HG03045 (cell line): ENCODE measurements around the gene TENM4.

Experiments
- ATAC-seq: cut with Tn5 transposase; IDR thresholded peaks from one replicate; pipeline ENCODE4 v1.9.1; 2021; ENCODE audit warnings: mild to moderate bottlenecking, moderate library complexity; ENCODE audit not compliant: unreplicated experiment

TENM4 gene

DNA sequence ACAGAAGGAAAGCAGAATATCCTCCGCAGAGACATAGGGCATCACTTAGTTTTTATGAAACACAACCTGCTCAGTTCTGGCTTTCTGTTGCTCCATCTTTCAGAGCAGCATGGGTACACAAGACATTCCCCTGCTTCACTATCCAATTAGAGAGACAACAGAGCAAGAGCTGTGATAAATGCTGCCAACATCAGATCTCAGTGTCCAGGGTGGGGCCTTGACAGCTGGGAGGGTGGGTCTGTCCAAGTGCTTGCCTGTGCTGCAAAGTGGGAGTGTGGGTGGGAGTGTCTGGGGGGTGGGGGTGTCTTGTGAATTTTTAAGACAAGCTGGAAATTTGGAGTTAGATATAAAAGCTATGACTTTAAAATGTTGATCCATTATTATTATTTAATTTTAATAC, 369.6 kb downstream of the TENM4 start:
- ATAC-seq = no peak

DNA sequence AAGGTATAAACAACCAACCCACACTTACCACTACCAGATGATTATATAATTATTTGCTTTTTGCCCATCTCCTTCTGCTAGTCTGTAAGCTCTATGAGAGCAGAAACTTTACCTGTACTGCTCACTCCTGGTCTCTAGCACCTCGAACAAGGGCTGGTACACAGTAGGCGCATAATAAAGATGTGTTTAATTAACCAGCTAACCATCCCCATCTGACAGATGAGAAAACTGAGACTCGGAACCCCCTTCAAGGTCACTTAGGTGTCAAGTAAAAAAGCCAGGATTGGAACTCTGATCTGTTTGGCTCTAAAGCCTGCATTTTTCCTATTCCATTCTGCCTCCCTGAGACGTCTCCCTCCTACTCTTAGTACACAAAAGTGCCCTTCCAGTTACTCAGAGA, 370.3 kb downstream of the TENM4 start:
- no peak for ATAC-seq

DNA sequence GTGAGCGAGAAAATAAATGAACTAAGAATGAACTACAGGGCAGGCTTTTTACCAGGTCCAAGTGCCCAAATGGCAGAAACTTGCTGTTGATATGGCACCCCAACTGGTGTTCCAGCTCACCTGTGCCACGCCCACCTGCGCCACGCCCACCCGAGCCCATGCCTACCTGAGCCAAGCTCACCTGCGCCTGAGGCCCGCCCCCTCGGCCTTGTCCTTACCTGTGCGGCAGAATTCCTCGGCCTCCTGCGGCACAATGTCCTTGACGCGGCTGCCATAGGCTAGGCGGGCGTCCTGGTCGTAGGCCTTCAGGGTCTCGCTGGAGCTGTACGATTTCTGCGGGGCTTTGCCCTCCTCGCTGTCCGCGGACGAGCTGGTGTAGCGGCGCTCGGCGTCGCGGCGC, 371.3 kb downstream of the TENM4 start:
- ATAC-seq = no peak

DNA sequence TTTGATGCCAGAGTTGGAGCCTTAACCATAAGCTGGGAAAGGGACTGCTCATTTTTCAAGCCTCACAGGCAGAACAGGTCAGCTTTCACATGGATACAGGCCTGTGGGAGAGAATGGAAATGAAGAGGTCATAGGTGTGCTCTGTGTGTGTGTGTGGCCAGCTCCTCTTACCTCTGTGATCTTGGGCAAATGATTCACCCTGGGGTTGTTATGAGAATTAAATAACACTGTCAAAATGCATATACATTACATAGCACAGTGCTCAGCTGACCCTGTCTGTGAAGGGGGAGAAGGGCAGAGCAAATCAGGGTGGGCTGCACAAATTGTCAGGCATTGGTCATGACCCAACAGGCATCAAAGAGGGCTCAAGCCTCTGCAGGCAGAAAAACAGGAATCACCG, 372.5 kb downstream of the TENM4 start:
- ATAC-seq = no peak

DNA sequence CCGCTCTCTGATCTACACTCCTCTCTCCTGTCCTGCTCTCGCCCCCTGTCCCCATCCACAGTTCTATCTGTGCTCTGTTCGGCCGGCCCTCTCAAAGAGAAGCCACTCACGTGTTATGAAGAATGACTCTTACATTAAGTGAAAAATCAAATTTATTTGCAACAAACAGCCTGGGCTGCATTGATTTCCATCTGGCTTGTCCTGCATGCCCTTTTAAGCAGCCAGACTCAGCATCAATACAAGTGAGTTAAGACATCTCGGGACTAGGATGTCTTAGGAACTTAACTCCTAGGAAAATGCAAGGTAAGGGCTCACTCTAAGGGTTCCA, 373.5 kb downstream of the TENM4 start:
- no peak for ATAC-seq

DNA sequence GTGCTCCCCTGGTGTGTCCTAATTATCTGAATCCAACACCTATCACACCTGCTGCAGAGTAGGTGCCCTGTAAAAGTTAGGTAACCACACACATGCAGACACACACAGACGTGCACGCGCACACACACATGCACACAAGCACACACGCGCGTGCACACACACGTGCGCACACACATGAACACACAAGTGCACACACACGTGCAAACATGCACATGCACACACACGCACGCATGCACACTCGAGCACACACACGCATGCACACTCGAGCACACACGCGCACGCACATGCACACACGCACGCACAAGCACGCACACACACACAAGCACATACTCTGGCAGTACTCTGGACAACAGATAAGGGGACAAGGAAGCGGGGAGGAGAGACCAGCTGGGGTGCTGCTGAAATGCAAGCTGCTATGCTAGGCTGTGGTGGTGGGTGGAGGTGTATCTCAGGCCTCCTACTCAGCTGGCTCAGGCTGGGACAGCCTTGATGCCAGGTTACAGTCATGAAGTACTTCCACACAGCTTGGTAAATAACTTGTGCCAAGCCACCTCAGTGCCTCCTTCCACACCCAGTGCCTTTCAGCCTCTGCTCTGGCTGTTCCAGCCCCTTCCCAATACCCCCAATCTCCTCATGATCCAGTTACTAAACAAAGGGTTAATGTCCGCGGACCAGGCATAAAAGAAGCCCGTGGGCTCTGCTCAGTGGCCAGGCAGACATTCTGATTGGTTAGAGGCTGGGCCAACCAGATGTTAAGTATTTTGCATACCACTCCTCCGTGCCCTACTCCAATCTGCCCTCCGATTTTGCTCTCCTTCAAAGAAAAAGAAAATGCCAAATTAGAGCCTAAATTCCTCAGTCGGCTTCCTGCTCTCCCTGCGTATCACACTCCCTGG, 374.1 kb downstream of the TENM4 start:
- no peak for ATAC-seq

DNA sequence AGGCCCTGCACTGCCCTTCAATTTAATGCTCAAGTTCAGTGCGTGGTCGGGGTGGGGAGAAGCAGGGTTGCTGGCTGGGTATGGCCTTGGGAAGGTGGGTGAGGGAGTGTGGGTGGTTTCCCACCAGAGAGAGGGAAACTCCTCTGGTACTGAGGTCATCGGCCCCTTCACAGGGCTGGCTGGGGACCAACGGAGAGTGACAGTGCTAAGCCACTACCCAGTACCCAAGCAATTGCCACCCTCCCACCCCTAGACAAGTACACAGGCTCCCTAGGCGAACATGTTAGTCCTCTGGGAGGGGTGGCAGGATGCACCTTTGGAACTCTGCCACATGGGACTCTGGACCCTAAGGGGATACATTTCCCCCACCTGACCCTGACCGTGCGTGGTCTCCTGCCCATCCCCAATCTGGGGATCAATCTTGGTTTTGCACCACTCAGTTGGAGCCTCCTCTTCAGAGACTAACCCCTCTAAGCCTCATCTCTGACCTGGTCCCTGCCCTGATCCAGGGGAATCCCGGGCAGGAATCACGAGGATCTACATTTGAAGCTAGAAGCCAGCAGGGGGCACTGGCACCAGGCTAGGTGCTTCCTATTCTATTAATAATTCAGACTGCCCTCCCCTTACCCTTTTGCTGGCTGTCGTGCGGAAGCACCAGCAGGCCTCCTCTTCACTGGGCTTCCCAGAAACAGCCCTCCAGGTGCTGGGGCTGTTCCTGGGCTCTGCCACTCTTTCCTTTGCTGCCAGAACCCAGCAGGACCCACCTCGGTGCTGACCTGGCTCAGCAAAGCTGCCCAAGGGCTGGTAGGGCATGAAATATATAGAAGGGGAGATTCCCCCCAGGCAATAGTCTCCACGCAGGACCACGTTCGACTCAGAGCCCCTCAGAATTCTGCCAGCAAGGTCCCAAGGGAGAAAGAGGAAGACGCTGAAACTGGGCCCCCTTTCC, 377.7 kb downstream of the TENM4 start:
- no peak for ATAC-seq

DNA sequence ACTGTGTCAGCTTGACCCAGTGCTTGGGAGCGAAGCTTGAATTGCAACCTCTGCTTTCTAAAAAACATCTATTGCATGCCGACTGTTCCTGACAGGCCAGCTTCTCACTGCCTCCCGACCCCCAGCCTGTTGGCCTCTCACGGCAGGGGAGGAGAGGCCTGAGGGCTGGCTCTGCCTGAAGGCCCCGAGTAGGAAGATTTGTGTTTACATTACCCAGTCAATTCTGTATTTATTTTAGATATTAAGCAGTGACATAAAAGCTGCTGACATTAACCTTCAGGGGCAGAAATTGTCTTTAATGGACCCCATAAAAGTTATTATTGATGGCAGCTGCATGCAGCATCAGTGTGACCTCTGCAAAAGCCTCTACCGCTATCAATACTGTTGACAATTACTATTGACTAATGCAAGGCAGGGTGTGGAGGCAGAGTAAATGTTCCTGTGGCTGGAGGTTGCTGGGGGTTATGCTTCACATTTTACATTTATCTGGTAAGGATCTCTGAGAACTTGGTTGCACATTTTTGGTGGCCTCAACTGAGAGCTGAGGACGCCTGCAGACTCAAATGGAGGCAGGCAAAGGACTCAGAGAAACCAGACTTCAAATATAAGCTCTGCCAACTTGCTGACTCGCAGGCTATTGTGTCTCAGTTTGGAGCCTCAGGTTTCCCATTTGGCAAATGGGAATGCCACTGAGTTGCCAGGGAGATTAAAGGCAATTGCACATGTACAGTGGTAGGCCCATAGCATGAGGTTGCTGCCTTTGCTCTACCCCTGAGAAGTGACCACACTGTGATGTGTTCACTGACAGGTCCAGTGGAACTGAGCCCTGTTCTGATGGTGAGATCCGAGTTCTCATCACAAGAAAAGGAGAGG, 380.5 kb downstream of the TENM4 start:
- ATAC-seq = no peak

DNA sequence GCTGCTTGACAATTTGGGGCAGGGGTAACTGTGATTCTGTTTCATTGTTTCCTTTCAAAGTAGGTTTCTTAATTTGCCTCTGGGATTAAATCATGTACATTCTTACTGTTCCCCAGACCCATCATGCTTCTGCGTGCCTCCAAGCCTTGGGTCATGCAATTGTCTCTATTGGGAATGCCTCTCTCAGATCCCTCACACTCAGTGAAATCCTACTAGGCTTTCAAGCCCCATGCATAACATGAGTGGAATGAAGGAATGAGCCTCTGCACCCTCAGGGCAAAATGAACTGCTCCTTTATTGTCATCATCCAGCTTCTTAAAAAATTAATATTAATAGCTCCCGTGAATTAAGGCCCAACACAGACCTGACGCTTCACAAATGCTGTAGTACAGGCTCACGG, 381.7 kb downstream of the TENM4 start:
- no peak for ATAC-seq

DNA sequence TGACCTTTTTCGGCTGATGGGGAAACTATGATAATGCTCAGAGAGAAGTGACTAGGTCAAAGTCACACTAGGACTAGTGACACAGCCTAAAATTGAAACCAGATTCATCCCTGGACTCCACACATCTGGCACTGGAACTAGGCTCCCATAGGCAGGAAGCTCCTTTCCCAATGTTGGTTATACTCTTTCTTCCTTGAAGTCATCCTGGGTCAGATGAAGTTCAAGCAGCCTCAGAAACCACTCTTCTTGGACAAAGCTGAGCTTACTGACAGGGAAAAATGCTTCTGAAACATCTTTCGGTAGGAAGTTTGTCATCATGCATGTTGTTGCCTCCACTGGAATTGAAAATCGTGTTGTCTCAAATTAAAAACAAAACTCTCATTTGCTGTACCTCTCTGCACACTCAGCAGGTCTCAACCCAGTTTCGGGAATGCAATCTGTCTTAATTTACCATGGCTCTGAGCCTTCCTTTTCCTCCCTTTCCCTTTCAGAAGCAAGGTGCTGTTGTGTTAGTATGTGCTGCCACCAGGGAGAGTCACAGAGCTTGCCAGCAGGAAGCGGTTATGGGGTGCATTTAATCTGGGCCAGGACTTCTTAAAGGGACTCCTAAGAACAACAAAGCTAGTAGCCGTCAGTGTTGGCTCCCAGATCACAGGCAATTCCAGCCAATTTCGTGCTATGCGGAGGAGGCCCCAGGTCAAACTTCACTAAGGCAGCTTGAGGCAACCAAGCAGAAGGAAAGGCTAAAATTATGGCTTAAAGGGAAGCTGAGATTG, 384.8 kb downstream of the TENM4 start:
- ATAC-seq = no peak

DNA sequence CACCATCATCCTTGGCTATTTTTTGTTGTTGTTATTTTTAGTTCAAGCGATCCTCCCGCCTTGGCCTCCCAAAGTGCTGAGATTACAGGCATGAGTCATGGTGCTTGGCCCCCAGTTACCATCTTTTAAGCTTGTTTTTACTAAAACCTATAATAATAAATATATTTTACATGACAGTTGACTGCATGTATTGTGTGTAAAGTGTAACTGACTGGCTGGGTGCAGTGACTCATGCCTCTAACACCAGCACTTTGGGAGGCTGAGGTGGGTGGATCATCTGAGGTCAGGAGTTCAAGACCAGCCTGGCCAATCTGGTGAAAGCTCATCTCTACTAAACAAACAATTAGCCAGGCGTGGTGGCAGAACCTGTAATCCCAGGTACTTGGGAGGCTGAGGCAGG, 386.2 kb downstream of the TENM4 start:
- no peak for ATAC-seq

DNA sequence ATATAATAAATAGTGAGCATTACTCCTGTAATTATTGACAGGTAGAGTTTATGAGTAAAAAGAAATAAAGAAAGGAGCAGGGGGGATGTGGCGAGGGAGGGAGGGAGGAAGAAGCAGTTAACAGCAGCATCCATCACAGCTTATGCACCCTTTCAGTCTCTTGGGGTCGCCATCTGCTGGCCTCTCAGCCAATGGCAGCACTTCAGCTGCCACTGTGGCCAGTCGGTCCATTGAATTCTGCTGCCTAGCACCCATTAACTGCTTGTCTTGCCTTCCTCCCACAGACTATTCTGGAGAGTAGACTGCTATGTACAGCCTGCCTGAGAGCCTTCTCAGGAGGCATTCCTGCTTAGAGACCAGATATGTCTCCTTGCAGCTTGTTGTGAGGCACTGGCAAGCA, 388.3 kb downstream of the TENM4 start:
- ATAC-seq = no peak

DNA sequence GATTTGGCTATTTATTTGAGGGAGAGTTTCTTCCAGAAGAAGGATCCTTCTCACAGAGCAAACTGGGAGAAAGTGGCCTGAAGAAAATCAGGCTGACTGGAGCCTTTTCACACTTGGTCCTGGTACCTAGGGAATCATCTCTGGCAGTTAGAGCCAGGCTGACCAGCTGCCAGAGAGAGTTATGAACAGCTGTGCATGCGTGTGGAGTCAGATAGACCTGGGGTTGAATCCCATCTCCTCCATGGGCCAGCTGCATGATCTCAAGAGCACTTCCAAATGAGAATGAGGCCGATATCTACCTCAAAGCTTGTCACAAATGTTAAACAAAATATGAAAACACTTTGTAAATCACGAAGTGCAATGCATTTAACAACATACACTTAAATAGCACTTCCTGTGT, 390.0 kb downstream of the TENM4 start:
- no peak for ATAC-seq

DNA sequence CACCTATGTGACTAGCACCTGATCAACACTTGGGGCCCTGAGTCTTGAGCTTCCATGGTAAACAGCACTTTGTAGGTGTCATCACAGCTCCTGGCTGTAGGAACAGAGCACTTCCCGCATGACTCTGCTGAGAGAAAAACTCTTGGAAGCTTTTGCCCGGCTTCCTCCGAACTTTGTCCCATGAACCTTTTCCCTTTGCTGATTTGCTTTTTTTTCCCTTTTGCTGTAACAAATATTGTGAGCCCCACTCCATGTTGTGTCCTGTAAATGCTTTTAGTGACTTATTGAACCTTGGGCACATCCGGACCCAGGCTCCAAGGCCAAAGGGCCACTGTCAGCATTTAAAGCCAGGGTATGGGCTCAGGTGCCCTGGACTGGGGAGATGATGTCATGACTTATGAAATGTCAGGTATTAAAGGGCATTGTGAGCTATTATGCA, 391.1 kb downstream of the TENM4 start:
- no peak for ATAC-seq

DNA sequence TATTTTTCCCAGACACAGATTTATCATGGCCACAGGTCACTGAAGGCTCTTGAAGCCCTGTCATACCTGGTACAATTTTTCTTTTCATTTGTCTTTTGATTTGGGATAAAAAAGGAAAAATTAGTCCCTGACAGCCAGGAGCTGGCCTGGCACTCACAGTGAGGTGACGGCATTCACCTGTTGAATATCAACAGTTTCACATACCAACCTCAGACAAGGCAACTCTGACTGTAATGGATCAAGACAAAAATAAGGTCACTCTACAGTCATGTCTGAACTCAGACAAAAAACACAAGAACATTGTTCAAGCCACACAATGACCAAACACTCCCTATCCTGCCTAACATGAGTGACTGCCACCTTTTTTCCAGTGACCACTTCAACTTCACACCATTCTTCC, 392.9 kb downstream of the TENM4 start:
- no peak for ATAC-seq

DNA sequence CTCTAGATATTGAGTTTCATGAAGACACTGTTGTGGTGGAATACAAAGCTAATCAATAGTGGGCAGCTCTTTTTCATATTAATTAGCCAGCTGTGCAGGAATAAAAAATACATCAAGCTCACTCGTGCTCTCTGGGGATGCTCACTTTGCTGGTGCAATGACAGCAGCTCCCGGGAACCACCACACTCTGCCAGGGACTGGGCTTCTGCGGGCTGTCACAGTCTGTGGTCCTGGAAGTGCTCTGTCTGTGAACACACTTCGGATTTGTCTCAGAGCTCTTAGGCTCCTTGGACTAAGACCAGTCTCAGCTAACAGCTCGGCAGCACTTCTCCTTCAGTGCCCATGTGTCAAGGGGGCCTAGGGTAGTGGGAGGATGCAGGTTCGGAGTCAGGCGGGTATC, 393.5 kb downstream of the TENM4 start:
- no peak for ATAC-seq

DNA sequence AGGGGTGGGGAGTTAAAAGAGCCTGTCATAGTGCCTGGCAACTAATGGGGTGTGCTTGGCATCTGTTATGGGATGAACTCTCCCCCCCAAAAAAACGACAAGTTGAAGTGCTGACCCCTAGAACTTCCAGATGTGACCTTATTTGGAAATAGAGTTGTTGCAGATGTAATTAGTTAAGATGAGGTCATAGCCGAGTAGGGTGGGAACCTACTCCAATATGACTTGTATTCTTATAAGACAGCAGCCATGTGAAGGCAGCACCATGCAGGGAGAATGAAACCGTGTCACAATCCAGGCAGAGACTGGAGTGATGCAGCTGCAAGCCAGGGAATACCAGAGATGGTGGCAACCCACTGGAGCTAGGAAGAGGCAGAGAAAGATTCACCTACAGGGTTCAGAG, 394.5 kb downstream of the TENM4 start:
- ATAC-seq = no peak

DNA sequence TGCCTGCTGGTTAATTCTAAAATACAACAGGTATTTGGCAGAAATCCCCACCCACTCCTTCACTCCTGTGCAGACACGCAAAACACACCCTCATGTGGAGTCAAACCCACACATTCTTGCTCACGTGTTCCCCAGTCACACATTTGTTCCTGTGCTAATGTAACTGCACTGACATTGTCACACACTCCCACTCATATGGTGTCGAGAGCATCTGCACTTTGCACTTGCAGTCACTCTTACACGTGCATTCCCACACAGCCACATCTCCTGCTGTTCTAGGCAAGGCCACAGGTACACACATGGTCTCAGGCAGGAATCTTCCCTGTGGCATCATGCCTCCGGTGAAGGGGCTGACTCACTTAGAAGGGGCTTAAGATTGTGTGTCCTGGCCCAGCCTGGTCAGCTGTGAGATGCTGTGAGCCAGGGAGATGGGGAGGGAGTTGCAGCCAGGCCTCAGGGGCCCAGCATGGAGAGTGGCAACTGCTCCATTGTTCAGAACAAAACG, 395.0 kb downstream of the TENM4 start:
- no peak for ATAC-seq

DNA sequence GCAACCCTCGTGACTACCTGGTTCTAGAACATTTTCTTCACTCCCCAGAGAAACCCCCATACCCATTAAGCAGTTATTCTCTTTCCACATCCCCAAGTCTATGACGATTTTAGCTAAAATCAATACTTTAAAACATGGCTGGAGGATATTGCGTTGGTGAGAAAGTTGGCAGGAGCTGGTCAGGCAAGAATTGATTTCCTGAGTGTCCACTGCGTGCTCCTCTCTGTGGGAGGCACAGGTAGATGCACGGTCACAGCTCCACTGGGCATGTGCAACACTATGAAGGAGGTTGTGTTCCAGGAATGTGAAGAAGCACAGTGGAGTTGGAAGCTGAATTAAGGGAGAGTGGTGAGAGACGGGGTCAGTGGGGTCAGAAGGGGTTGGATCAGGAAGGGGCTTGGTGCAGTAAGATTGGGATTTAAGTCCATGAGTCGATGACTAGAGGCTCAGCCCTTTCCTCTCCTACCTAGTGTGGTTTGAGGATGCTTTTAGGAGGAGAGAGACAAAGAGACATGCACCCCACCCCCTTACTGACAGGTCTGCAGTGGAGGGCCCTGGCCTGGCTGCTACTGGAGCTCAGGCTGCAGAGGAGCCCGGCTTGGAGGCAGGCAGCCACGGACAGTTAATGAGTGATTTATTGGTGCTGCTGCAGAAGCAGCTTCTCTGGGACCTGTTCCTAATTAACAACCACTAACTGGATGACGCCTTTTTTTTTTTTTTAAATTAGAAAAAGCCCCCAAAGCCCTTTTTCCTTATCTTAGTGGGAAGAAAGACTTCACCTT, 395.6 kb downstream of the TENM4 start:
- no peak for ATAC-seq
